ENCODE data around the gene SGK1. TPM values are rescaled to one million over a fixed set of nuclear protein-coding genes. Genes with fewer than 3 reads are reported as not detected.

Gene SGK1
- polyA plus RNA-seq, 4 donors: 54.5 to 848 (median 183) TPM

DNA sequence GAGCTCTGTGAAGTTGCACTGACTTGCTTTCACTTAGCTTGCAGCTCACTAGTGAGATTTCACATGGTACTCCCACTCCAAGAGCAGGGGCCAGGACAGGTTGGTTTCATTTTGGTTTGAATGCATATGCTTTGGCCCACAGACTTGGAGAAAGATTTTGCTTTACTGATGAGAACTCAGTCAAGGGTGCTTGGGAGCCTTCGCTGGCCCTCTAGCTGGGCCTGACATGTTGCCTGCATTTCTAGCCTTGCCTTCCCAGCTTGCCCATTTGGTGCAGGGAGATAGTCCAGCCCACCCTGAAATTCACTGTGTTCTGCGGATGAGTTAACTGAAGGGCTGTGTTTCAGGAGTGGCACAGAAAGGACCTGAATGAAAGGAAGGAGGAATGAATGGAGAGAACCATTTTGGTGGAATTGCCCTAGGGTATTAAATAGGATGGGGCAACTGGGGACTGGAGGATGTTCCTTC lies 1.9 kb downstream of the SGK1 start:
- no peak for DNase-seq
- Histone ChIP-seq H3K27me3 (ENCODE audit: control insufficient read depth in 3 of 3, insufficient read depth in 3 of 3, low read length in 3 of 3) (peaks cover 0 to 28% (median 0%) of the 10 kb centered on the region in 3 donors), H3K9me3 (ENCODE audit: control insufficient read depth in 2 of 2, insufficient read depth in 1 of 2, low read depth in 1 of 2, low read length in 1 of 2) (no peaks in the 10 kb centered on the region), H3K4me1 (ENCODE audit: control insufficient read depth in 3 of 3, insufficient read depth in 2 of 3, low read depth in 1 of 3, low read length in 2 of 3) (no peaks in the 10 kb centered on the region), H3K4me3 (ENCODE audit: low read depth in 1 of 3, low read length in 3 of 3) (no peak overlapping the region), H3K36me3 (ENCODE audit: control insufficient read depth in 3 of 3, insufficient read depth in 2 of 3, low read depth in 1 of 3, low read length in 3 of 3) (no peaks in the 10 kb centered on the region), H3K27ac (ENCODE audit: low read depth in 1 of 3, low read length in 2 of 3) (no peak overlapping the region)
- WGBS, 3 donors: 92 to 97% (median 96%) methylated on average over 2 of the region's 2 CpGs
- FAIRE-seq: no peak

- Histone ChIP-seq H3K27me3 (ENCODE audit: control insufficient read depth in 3 of 3, insufficient read depth in 3 of 3, low read length in 3 of 3) (peaks cover 0 to 28% (median 0%) of the 10 kb centered on the region in 3 donors), H3K36me3 (ENCODE audit: control insufficient read depth in 3 of 3, insufficient read depth in 2 of 3, low read depth in 1 of 3, low read length in 3 of 3) (no peaks in the 10 kb centered on the region), H3K4me1 (ENCODE audit: control insufficient read depth in 3 of 3, insufficient read depth in 2 of 3, low read depth in 1 of 3, low read length in 2 of 3) (no peaks in the 10 kb centered on the region), H3K4me3 (ENCODE audit: low read depth in 1 of 3, low read length in 3 of 3) (no peak overlapping the region), H3K9me3 (ENCODE audit: control insufficient read depth in 2 of 2, insufficient read depth in 1 of 2, low read depth in 1 of 2, low read length in 1 of 2) (no peaks in the 10 kb centered on the region), H3K27ac (ENCODE audit: low read depth in 1 of 3, low read length in 2 of 3) (no peak overlapping the region)
- DNase-seq (no peak), FAIRE-seq (no peak)
- WGBS, 3 donors: 95 to 100% (median 96%) methylated on average over 1 of the region's 1 CpG
Measured at GRCh38 chr6:134315189-134315588, 2.7 kb downstream of the SGK1 start.

DNA sequence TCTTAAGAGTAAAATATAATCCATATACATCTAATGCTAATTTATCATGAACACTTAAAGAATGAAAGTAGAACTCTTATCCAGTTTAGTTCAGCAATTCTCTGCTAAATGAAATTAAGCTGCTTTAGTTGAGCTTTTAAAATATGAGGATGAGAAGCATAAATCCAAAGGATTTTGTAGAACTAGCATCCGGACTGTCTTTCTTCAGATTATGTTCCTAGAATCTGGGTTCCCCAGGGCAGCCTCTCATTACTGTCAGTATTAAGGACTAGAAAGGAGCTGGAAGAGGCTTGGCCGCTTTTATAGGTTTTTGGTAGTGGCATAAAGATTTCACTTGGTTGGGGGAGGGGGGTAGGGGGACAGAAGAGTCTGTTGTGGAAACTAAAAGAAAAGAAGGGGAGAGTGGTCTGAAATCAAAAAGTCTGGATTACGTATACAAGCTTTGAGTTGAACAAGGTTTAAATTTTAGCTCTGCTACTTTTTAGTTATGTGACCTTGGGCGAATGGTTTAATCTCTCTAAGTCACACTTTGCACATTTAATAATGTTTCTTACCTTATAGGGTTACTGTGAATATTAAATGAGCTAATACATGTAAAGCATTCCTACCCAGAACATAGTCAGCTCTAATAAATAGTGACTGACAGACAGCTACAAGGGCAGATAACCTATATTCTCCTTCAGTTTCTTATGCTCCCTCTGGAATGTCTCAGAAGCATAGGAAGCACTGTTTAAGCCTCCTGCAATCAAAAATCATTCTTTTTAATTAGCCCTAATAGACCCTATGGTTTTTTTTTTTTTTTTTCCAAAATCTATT lies 3.7 kb downstream of the SGK1 start:
- DNase-seq: no peak
- Histone ChIP-seq H3K27ac (ENCODE audit: low read depth in 1 of 3, low read length in 2 of 3) (no peak overlapping the region), H3K9me3 (ENCODE audit: control insufficient read depth in 2 of 2, insufficient read depth in 1 of 2, low read depth in 1 of 2, low read length in 1 of 2) (no peaks in the 10 kb centered on the region), H3K4me1 (ENCODE audit: control insufficient read depth in 3 of 3, insufficient read depth in 2 of 3, low read depth in 1 of 3, low read length in 2 of 3) (no peaks in the 10 kb centered on the region), H3K36me3 (ENCODE audit: control insufficient read depth in 3 of 3, insufficient read depth in 2 of 3, low read depth in 1 of 3, low read length in 3 of 3) (no peaks in the 10 kb centered on the region), H3K27me3 (ENCODE audit: control insufficient read depth in 3 of 3, insufficient read depth in 3 of 3, low read length in 3 of 3) (peaks cover 0 to 28% (median 0%) of the 10 kb centered on the region in 3 donors), H3K4me3 (ENCODE audit: low read depth in 1 of 3, low read length in 3 of 3) (no peak overlapping the region)
- no peak for FAIRE-seq
- whole genome bisulfite sequencing, 3 donors: 91 to 95% (median 93%) methylated on average over 4 of the region's 4 CpGs

GRCh38 chr6:134312038-134312660 lies 5.8 kb downstream of the SGK1 start:
- Histone ChIP-seq H3K27ac (ENCODE audit: low read depth in 1 of 3, low read length in 2 of 3) (no peak overlapping the region), H3K27me3 (ENCODE audit: control insufficient read depth in 3 of 3, insufficient read depth in 3 of 3, low read length in 3 of 3) (peaks cover 0 to 14% (median 0%) of the 10 kb centered on the region in 3 donors), H3K9me3 (ENCODE audit: control insufficient read depth in 2 of 2, insufficient read depth in 1 of 2, low read depth in 1 of 2, low read length in 1 of 2) (no peaks in the 10 kb centered on the region), H3K4me1 (ENCODE audit: control insufficient read depth in 3 of 3, insufficient read depth in 2 of 3, low read depth in 1 of 3, low read length in 2 of 3) (no peaks in the 10 kb centered on the region), H3K36me3 (ENCODE audit: control insufficient read depth in 3 of 3, insufficient read depth in 2 of 3, low read depth in 1 of 3, low read length in 3 of 3) (no peaks in the 10 kb centered on the region), H3K4me3 (ENCODE audit: low read depth in 1 of 3, low read length in 3 of 3) (no peak overlapping the region)
- FAIRE-seq (no peak), DNase-seq (peak in 1 of 2 donors; percentile 13)
- WGBS, 3 donors: 75 to 80% (median 77%) methylated on average over 7 of the region's 7 CpGs

DNA sequence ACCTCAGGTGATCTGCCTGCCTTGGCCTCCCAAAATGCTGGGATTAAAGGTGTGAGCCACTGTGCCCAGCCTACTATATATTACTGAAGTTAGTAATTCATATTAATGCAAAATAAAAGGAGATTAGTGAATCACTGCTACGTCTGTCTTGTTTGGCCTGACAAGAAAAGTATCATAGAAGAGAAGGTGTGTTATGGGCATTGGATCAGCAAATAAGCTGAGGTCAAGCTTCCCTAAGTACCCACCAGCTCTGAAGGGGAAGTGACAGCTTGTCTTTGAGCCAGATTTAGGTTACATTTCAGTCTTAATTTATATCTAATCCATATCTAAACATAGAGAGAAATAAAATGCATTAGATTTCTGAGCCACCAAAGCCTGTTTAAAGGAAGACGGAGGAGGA lies 7.1 kb downstream of the SGK1 start:
- Histone ChIP-seq H3K27me3 (ENCODE audit: control insufficient read depth in 3 of 3, insufficient read depth in 3 of 3, low read length in 3 of 3) (peaks cover 0 to 3% (median 0%) of the 10 kb centered on the region in 3 donors), H3K36me3 (ENCODE audit: control insufficient read depth in 3 of 3, insufficient read depth in 2 of 3, low read depth in 1 of 3, low read length in 3 of 3) (no peaks in the 10 kb centered on the region), H3K27ac (ENCODE audit: low read depth in 1 of 3, low read length in 2 of 3) (no peak overlapping the region), H3K4me1 (ENCODE audit: control insufficient read depth in 3 of 3, insufficient read depth in 2 of 3, low read depth in 1 of 3, low read length in 2 of 3) (no peaks in the 10 kb centered on the region), H3K9me3 (ENCODE audit: control insufficient read depth in 2 of 2, insufficient read depth in 1 of 2, low read depth in 1 of 2, low read length in 1 of 2) (no peaks in the 10 kb centered on the region), H3K4me3 (ENCODE audit: low read depth in 1 of 3, low read length in 3 of 3) (no peak overlapping the region)
- 92 to 95% (median 92%) methylated on average over 2 of the region's 2 CpGs for WGBS, 3 donors
- FAIRE-seq: no peak
- no peak for DNase-seq

GRCh38 chr6:134309983-134310605 lies 7.8 kb downstream of the SGK1 start:
- H3K36me3 ChIP-seq (ENCODE audit: control insufficient read depth in 3 of 3, insufficient read depth in 2 of 3, low read depth in 1 of 3, low read length in 3 of 3): no peaks in the 10 kb centered on the region
- no peak overlapping the region for H3K27ac ChIP-seq (ENCODE audit: low read depth in 1 of 3, low read length in 2 of 3)
- no peak for DNase-seq
- peaks cover 0 to under 1% (median 0%) of the 10 kb centered on the region in 3 donors for H3K27me3 ChIP-seq (ENCODE audit: control insufficient read depth in 3 of 3, insufficient read depth in 3 of 3, low read length in 3 of 3)
- no peaks in the 10 kb centered on the region for H3K4me1 ChIP-seq (ENCODE audit: control insufficient read depth in 3 of 3, insufficient read depth in 2 of 3, low read depth in 1 of 3, low read length in 2 of 3)
- H3K4me3 ChIP-seq (ENCODE audit: low read depth in 1 of 3, low read length in 3 of 3): no peak overlapping the region
- FAIRE-seq: no peak
- H3K9me3 ChIP-seq (ENCODE audit: control insufficient read depth in 2 of 2, insufficient read depth in 1 of 2, low read depth in 1 of 2, low read length in 1 of 2): no peaks in the 10 kb centered on the region
- 82 to 90% (median 85%) methylated on average over 5 of the region's 5 CpGs for WGBS, 3 donors

GRCh38 chr6:134309227-134309626 lies 8.7 kb downstream of the SGK1 start:
- no peaks in the 10 kb centered on the region for H3K36me3 ChIP-seq (ENCODE audit: control insufficient read depth in 3 of 3, insufficient read depth in 2 of 3, low read depth in 1 of 3, low read length in 3 of 3)
- H3K4me3 ChIP-seq (ENCODE audit: low read depth in 1 of 3, low read length in 3 of 3): no peak overlapping the region
- no peak overlapping the region for H3K27ac ChIP-seq (ENCODE audit: low read depth in 1 of 3, low read length in 2 of 3)
- no peaks in the 10 kb centered on the region for H3K9me3 ChIP-seq (ENCODE audit: control insufficient read depth in 2 of 2, insufficient read depth in 1 of 2, low read depth in 1 of 2, low read length in 1 of 2)
- no peaks in the 10 kb centered on the region for H3K4me1 ChIP-seq (ENCODE audit: control insufficient read depth in 3 of 3, insufficient read depth in 2 of 3, low read depth in 1 of 3, low read length in 2 of 3)
- FAIRE-seq (no peak), DNase-seq (no peak)
- H3K27me3 ChIP-seq (ENCODE audit: control insufficient read depth in 3 of 3, insufficient read depth in 3 of 3, low read length in 3 of 3): no peaks in the 10 kb centered on the region
- whole genome bisulfite sequencing, 3 donors: 93 to 98% (median 95%) methylated on average over 3 of the region's 3 CpGs

DNA sequence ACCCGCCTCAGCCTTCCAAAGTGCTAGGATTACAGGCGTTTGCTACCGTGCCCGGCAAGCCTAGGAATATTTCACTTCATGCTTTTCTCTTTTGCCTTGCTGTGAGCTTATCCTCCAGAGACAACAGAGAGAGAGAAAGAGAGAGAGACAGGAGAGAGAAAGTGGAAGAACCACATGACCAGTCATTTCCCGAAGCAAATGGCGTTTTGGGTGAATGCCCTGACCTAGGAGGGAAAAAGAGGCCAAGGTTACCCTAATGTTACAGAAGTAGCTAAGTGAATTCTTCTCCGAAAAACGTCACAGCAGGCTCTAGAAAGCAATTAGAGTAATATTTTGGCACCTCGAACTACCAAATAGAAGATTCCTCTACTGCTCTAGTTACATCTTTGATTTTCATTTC lies 9.1 kb downstream of the SGK1 start:
- FAIRE-seq (no peak), DNase-seq (no peak)
- WGBS, 3 donors: 83 to 92% (median 86%) methylated on average over 9 of the region's 9 CpGs
- Histone ChIP-seq H3K27me3 (ENCODE audit: control insufficient read depth in 3 of 3, insufficient read depth in 3 of 3, low read length in 3 of 3) (no peaks in the 10 kb centered on the region), H3K36me3 (ENCODE audit: control insufficient read depth in 3 of 3, insufficient read depth in 2 of 3, low read depth in 1 of 3, low read length in 3 of 3) (no peaks in the 10 kb centered on the region), H3K4me1 (ENCODE audit: control insufficient read depth in 3 of 3, insufficient read depth in 2 of 3, low read depth in 1 of 3, low read length in 2 of 3) (no peaks in the 10 kb centered on the region), H3K27ac (ENCODE audit: low read depth in 1 of 3, low read length in 2 of 3) (no peak overlapping the region), H3K4me3 (ENCODE audit: low read depth in 1 of 3, low read length in 3 of 3) (no peak overlapping the region), H3K9me3 (ENCODE audit: control insufficient read depth in 2 of 2, insufficient read depth in 1 of 2, low read depth in 1 of 2, low read length in 1 of 2) (no peaks in the 10 kb centered on the region)
